ENCODE results near the gene RCOR2.
A peak's percentile ranks its signal among the peaks of the same experiment; 100 is the strongest.

RCOR2 gene

DNA sequence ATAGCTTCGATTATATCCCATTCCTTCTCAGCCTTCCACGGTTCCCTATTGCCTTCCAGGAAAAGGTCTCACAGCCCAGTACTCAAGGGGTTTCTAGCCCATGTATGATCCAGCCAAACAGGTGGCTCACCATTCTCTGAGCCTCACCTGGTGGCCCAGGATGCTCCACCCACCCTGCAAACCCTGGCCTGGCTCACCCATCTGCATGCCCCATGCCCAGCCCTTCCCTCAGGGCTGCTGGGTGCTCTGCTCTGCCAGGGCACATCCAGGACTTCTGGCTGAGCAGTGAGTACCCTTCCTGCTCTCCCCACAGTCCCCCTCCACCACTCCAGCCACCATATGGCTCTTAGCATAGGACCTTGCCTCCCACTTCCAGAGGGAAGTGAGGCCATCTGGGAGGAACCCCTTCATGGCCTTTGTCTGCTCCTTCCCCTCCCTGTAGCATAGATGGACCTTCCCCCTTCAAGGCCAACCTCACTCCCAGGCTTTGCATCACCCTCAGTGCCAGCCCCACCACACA lies 5.8 kb upstream of the RCOR2 start:
- DNase-seq = no peak

- no peak for DNase-seq
Observed at GRCh38 chr11:63920939-63921417, 4.0 kb upstream of the RCOR2 start.

DNA sequence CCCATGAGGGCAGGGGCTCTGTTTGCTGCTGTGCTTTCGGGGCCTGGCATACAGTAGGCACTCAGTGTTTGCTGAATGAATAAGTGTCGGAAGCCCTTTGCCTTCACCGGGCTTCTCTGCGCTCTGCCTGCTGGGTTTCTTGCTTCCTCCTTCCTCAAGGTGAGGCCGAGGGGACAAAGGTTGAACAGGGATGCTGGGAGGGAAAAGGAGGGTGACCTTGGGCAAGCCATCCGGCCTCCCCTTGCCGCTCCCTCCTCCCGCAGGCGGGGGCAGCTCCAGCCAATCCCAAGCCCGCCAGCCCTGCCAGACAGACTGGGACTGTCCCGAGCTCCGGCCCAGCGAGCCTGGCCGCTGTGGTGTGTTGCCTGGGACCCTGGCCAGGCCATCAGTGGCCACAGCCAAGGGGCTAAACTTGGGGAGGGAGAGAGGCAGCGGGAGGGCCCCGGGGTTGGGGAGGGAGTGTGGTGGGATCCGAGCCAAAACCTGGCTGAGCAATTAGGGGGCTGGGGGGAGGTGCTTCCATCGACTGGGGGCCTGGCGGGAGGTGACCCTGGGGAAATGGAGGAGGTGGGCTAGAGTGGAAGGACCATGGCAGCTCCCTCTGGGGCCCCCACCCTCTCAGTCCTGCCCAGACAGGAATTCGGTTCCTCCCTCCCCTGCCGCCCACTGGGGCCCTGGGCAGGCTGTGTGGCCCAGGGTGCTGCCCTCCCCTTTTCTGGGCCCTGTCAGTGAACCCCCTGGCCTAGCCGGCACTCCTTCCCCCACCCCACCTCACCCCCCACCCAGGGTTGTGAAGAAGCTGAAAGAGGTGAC lies 3.4 kb upstream of the RCOR2 start:
- no peak for DNase-seq

DNA sequence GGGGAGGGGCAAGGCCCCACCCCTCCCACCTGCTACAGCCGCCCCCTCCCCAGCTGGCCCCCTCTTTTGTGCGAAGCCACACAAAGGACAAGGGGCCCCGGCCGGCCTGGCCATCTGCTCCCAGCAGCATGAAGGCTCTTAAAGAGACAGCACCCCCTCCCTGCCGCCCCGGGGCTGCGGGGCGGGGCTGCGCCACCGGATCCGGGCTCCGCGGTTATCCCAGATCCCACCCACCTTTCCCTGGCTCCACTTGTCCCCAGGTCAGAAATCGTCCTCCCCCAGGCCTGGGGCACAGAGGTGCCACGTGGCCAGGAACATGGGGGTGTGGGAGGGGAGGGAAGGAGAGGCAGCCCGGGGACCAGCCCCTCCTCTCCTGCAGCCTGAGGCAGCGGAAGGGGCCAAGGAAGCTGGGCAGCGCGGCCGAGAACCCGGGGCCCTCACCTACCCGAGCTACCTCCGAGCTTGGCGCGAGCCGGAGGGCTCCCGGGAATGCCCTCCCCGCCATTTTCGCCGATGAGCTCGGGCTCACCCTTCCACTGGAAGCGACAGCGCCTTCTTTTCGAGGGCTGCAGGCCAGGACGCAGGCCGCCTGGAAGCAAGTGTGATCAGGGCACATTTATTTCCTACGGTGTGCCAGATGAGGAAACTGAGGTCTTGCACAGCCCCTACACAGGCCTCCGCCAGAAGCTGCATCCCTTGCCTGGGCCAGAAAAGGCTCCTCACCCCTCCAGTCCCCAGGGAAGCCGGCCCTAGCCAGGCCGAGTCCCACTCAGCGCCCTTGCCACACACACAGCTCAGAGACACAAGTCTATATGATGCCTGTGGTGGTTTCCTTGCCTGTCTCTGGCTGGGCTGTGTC lies 2.5 kb upstream of the RCOR2 start:
- DNase-seq = no peak

- DNase-seq = no peak
Observed at GRCh38 chr11:63918507-63919191, 1.7 kb upstream of the RCOR2 start.

GRCh38 chr11:63917692-63918506 lies 935 bp upstream of the RCOR2 start:
- DNase-seq = peak; percentile 63

DNA sequence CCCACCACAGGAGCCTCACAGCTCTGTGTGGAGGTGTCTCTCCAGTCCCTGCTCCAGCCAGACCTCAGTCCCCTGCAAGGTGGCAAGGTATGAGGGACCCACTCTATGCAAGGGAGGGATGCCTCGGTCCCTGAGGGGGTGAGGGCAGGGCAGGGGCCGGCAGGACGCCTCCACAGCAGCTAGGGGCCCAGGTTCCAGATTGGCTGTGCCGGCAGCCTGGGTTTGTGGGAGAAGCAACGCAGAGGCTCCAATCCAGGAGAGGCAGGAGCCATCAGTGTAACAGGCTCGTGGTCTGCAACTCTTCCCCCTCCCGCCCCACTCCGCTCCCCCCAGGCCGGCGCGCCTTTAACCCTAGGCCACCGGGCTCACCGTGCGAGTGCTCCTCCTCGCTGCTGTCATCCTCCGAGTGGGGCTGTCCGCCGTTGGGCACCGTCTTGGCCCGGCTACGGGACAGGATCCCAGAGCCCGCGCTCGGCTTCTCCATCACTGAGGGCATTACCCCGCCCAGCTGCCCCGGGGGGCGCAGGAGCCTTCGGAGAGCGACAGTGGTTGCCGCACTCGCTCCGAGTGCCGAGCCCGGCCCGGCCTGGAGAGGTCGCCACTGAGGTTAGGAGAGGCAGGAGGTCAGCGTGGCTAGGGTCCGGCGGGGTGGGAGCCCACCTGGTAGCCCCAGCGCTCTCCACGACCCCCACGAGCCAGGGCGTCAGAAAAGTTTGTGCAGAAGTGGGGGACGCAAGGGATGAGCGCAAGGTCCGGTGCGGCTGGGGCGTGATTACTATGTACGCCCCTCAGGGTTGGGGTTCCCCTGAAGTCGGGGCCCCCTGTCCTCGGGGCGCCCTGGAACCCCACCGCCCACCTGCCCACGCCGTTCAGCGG lies 765 bp downstream of the RCOR2 start:
- DNase-seq = peak; percentile 44

- no peak for DNase-seq
Observed at GRCh38 chr11:63914896-63915691, 1.9 kb downstream of the RCOR2 start.

DNA sequence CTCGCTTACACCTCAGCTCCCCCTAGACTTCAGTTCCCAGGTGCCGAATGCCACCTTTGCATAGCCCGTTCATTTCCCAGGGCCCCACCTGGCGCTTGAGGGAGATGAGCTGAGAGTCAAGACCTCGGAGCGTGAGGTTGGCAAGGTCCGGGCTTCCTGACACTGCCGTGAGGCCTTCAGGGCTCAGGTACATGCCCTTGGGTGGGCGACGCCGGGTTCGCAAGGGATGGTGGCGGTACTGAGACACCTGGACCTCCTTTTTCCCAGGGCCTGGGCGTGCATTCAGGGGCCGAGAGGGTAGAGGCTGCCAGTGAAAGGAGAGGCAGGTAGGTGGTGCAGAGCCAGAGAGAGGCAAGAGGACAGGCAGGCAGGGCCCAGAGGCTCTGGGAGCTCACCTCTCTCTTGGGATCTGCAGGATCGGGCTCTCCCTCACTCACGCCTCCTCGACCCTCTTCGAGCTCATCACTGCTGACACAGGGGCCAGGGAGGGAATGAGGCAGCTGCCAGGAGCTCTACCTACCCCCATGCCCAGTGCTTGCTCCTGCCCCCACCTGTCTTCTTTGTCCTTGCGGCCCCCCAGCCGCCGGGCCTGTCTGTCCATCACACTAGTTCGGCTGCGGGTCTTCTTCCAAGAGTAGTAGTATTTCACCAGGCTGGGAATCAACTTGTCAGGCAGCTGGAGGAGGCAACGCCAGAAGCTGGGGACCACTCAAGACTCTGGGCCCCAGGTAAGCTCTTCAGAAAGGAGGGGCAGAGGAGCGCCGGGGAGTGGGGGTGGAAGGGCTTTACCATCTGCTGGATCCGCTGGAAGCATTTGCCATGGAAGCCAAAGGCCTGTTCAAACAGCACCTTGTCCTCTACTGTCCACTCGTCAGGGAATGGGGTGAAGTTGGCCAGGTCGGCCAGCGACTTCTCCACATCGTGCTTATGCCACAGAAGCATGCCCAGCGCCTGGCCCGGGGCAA lies 2.8 kb downstream of the RCOR2 start:
- no peak for DNase-seq

GRCh38 chr11:63912678-63913077 lies 4.3 kb downstream of the RCOR2 start:
- no peak for DNase-seq

GRCh38 chr11:63911876-63912275 lies 5.1 kb downstream of the RCOR2 start:
- no peak for DNase-seq

- DNase-seq = no peak
Observed at GRCh38 chr11:63911440-63911839, 5.5 kb downstream of the RCOR2 start.

GRCh38 chr11:63910675-63911074 lies 6.3 kb downstream of the RCOR2 start:
- DNase-seq = no peak

DNA sequence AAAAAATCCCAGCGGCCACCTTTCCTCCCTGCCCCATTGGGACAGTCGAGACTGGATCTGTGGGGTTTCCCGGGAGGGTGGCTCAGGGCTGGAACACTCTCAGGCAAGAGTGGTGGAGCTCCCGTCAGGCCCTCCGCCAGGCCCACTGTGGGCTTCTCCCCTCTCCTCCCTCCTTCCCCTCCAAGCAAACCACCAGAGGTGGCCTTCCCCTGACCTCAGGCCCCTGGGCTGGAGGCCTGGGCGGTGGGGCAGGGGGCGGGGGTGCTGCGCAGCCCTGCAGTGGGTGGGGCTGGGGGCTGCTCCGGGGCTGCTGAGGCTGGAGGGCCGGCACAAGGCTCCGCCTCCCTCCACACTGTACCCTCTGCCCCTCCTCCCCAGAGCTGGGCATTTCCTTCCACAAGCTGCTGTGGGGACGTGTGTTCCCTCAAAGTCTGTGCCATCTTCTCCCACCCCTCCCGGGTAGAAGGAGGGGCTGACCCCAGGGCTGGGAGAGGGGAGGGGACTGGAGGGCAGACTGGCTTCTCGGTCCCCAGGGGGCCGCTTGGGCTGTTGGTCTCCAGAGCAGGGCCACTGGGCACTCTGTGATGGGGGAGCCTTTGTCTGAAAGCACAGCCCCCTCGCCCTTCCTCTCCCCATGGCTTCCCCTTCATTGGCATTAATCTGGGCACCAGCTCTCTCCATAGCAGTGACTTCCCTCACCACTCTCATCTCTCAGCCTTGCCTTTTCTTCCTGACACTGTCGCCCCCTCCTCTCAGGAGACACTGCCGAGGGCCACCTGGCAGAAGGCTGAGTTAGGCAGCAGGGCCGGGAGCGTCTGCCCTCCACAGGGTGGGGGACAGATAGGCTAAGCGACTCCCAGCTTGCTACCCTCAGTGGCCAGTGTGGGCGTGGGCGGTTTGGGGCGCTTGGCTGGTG lies 7.1 kb downstream of the RCOR2 start:
- DNase-seq = no peak

DNA sequence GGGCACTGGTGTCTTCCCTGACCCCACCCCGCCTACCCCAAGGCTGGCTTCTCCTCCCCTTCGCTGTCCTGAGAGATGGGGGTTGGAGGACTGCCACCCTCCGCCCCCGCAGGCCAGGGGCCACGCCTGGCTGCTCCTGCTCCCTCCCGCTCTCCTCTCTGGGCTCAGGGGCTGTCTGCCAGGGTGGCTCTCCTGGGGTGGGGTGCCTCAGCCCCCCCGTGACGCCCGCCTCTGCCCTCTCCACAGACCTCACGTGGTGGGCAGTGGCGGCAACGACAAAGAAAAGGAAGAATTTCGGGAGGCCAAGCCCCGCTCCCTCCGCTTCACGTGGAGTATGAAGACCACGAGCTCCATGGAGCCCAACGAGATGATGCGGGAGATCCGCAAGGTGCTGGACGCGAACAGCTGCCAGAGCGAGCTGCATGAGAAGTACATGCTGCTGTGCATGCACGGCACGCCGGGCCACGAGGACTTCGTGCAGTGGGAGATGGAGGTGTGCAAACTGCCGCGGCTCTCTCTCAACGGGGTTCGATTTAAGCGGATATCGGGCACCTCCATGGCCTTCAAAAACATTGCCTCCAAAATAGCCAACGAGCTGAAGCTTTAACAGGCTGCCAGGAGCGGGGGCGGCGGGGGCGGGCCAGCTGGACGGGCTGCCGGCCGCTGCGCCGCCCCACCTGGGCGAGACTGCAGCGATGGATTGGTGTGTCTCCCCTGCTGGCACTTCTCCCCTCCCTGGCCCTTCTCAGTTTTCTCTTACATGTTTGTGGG lies 8.1 kb downstream of the RCOR2 start:
- no peak for DNase-seq

GRCh38 chr11:63907808-63908530 lies 9.0 kb downstream of the RCOR2 start:
- no peak for DNase-seq

All from hematopoietic multipotent progenitor cell treated with erythropoietin and hydrocortisone succinate and interleukin-3 and kit ligand, for 6 days (in vitro differentiated cells).